ENCODE measurements around the gene HSF4.

Gene HSF4

DNA sequence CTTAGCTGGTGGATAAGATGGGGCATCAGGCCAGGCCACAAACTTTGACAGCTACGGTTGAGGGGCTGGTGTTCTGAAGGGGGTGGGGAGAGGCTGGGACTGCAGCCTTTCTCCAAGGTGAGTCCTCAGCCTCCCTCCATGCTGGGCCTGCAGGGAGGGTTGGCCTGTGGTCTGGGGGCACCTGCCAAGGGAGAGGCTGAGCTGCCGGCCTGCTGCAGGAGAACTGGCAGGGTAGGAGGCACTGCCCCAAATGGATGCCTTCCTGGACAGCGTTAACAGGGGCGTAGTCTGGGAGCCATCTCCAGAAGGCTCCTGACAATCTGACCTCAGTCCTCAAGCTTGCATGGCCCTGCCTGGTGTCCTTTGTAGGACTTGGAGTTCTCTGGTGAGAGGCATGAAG is 39.5 kb downstream of the HSF4 start:
- no peak for DNase-seq

DNA sequence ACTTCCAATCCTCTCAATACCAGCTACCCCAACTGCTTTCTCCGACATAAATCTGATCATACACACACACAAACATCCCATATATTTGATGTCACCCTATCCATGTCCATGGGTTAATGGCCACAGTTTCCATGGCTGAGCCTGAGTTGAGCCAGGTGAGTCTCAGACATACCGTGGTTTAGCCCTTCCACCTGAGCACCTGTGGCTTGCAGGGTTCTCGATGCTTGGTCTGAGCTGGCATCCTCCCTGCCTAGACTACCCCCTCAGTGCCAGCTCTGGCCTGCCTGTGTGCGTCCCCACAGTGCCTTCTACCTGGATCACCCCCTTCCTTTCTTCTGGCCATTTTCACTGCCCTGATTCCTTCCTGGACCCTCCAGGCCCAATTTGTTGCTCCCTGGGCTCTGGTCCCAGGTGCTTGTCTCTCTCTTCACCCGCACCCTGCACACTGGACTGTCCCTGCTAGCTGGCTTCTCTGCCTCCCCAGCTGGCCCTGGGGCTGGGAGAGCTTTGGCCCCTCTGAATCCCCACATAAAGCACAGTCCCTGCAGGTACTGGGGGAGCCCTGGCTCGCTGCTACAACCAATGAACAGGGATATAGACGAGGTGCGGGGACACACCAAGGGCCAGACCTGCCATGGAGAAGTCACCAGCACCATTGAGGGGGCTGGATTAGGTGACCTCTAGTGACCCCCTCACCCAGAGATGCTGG is 41.7 kb downstream of the HSF4 start:
- DNase-seq = no peak

DNA sequence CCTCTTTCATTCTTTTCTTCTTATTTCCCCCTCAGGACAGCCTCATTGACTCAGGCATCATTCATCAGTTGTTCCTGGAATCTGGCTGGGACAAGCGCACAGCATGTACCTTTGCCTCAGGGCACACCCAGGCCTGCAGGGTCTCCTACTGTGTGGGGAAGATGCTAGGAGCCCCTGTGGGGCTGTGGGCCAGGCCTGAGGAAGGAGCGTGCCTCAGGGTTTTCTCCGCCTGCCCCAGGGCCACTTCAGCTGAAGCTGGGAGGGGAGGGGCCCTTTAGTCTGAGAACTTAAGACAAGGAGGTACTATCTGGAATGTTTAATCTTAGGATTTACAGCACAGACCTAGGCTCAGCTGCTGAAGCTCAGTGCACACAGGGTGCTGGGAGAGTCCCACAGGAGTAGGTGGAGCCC is 42.3 kb downstream of the HSF4 start:
- DNase-seq = no peak

DNA sequence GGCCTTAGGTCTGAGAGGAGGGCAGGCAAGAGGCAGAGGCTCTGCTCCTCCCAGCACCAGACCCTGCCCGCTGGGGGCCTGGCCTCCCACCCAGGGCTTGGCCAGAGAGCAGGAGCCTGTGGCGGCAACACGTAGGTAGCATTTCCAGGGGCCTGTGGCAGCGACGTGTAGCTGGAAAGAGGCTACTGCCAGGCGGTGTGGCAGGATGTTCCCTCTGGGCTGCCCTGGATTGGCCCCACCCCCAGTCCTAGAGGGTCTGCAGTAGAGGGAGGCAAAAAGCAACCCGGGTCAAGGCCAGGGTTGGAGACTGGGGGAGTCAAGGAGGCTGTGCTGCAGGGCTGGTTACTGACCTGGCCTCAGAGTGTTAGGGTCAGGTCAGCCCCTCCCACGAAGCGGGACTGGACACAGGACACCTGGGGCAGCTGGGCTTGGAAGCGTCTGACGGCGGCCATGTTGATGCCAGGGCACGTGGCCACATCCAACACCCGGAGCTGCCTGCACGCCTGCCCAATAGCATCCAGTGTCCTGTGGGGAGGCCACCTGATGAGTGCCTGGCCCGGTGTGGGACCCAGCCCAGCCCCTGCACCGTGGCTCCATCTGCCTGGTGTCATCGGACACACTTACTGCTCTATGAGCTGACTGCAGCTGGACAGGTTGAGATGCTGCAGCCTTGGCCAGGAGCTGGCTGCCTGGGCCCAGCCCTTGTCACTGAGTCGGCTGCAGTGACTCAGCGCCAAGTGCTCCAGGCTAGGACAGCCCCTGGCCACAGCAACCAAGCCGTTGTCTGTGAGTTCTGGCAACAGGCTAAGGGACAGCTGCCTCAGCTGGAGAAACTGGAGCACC is 42.9 kb downstream of the HSF4 start:
- DNase-seq = no peak

DNA sequence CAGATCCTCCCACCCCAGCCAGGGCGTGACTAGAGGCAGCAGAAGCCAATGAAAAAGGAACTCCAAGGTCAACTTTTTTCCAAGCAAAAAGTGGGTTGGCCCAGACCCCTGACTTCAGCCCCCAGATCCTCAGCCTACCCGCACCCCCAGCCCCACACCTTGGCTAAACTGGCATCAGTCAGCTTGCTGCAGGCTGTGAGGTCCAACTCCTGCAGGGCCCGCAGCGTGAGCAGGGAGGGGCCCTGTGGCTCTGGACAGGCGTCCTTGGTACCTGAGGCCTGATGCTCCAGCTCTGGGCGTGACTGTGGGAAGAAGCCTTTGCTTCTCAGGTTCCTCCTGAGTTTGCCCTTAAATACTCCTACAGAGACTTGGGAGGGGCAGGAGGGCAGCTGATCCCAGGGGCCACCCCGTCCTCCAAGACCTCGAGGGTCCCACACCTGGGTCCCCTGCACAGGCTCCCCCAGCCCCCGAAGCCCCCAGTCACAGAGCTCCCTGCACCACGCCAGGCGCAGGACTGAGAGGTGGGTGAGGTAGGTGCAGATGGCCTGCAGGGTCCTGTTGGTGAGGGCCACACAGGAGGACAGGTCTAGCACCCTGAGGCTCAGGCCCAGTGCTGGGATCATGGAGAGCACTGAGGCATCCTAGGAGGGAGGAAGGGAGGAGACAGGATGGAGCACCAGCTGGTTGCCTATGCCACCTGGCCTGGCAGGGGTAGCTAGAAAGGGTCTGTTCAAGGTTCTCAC is 43.8 kb downstream of the HSF4 start:
- no peak for DNase-seq

DNA sequence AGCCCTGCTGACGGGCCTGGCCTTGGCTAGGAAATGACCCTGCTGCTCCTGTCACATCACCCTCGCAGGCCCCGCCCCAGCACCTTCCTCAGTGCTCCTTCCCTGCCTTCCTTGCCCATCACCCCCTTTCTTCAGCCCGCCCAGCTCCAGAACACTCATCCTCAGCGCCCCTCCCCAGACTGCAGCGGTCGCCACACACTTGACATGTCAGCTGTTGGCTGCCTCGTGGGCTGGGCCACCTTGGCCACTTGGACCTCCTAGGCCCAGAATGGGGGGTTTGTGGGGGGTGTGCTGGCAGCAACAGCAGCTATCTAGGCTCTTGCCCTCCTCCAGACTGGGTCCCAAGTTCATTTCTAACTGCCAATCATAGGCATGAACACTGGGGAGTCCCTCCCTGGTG is 45.0 kb downstream of the HSF4 start:
- DNase-seq = no peak

DNA sequence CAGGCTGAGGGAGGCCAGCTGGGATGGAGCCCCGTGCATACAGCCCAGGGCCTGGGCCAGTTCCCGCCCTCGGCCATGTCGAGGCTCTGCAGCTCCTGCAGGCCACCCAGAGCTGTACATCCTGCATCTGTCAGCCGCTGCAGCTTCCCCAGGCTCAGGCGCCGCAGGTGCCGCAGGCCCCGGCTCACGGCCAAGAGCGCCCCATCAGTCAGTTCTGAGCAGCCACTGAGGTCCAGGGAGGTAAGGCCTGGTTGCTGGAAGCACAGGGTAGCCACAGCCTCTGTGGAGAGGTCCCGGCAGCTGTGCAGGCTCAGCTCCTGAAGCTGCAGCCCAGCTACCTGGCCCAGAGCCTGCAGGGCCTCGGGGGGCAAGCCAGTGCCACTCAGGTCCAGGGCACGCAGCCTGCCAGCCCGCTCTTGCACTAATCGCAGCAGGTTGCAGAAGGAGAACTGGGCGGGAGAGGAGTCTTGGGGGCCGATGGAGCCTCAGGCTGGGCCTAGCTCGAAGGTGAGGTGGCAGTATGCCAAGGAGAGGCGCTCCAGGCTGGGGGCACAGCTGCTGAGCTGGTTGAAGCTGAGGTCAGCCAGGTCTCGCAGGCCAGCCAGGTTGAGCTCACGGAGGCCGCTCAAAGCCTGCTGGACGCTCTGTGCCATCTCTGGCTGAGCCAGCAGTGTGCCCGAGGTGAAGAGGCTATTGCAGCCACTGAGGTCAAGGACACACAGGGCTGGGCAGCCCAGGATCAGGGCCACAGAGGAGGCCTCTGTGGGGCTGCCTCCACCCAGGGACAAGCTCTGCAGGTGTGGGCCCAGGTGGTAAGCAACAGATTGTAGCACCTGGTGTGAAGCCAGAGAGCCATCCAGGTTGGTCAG is 45.8 kb downstream of the HSF4 start:
- DNase-seq = no peak

DNA sequence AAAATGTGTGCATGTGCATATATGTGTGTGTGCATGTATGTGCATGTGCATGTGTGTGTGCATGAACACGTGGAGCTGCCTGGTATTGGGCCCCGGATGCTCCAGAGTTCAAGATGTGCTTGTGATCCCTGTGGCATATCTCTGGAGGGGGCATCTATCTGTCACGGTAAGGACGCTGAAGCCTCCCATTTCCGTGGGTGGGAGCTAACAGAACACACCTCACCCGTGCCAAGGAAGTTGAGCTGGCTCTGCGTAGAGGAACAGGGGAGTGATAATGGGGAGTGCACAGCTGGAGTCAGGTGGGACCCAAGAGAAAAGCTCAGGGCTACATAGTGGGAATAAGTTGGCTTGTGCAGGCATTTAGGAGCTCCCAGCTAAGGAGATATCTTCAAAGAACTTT is 47.1 kb downstream of the HSF4 start:
- no peak for DNase-seq

DNA sequence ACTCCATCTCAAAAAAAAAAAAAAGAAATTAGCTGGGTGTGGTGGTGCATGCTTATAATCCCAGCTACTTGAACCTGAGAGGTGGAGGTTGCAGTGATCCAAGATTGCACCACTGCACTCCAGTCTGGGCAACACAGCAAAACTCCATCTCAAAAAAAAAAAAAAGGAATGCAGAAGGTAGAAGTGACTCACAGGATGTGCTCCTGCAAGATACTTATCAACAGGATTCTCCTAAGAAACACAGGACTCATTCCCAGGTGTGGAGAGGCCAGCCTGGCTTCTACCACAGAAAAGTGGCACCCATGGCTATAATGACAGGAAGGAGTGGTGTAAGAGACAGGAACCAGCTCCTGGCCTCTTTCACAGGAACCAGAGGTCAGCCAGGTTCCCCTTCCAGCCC is 48.2 kb downstream of the HSF4 start:
- DNase-seq = peak; percentile 16

DNA sequence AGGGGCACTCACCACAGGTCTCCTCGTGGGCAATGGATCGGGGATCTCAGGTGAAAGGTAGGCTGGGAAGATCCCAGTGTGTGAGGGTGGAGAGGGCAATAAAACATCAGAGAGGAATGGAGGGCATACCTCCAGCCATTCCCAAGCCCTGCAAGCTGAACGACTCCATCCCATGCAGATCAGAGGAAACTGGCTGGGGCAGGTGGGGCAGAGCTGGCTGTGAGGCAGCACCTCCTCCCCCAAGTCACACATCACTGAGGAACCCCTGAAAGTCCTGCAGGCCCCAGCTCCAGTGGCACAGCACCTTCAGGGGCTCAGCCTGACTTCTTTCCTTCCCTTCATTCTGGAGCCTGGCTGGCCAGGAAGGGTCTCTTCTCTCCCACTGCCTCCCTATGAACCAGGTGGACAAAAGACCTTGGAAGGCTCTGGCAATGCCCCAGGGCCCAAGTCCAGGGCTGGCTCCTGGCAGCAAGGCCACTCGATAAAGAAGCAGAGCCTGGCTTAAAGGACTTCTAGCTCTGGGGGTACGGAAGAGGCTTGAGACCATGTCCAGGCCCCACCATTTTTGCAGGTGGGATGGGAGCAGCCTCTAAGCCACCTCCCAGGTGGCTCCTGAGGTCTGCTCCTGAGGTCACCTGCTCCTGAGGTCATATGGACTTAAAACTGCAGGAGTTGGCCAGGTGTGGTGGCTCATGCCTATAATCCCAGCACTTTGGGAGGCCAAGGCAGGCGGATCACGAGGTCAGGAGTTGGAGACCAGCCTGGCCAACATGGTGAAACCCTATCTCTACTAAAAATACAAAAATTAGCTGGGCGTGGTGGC is 48.9 kb downstream of the HSF4 start:
- no peak for DNase-seq

DNA sequence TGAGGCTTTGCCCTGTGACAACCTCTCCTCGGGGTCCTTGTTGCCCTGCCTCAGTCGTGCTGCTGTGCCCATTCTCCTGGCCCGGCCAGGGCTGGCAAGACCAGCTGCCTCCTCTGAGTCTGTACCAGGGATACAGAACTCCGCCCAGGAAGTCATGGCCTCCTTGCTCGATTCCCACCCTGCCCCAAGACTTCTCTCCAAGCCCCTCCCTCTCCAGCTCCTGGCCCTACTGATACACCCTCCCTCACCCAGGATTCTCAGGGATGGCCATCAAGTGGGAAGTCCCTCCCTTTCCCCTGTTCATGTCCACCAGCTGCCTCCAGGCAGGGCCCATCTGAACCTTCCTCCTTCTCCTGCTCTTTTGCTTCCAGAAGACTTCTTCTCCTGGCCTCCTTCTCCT is 51.2 kb downstream of the HSF4 start:
- DNase-seq = no peak

DNA sequence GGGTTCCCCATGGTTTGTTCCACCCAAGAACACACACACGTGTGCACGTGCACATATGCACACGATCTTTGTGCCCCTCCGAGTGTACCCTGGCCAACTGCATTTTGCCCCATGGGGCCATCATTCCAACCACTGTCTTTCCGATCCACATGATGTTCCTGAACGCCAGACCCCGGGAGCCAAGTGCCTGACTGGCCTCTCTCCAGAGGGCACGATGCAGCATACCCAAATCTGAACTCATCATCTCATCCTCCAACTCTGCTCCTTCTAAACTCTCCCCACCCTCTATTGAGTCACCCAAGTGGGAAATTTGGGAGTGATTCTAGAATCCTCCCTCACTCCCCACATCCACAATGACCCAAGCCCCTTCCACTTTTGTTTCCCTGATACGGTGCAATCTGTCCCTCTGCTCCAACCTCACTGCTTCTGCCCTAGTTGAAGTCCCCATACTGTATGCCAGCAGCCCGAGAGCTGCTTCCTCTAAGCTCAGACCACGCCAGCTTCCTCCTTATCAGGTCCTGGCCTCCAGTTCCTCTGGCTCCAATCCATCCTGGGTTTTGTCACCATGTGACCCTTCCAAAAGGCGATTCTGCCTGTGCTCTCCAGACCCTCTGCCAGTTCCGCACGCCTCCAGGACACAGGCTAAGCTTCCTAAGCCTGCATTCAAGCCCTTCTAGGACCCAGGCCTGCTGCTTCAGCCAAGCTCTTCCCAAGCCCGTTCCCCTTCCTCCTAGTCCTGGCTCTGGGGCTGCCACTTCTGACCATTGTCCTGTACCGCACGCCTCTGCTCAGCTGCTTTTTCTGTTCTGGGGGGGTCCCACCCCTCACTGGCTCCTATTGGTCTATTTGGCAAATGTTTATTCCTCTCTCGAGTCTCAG is 52.3 kb downstream of the HSF4 start:
- no peak for DNase-seq
